Neural progenitor cell (in vitro differentiated cells): Measurements from ENCODE around the gene SLC9A3. TPM values are rescaled to one million over a fixed set of nuclear protein-coding genes. Genes with fewer than 3 reads are reported as not detected.

ENCODE experiments used
- DNase-seq: peaks from one replicate; pipeline ENCODE4 v3.0.0-alpha.2; 2016; ENCODE audit warnings: low spot score
- H2AFZ ChIP-seq: fragments of 200-600 bp; sonication (generic); replicated peaks from 2 replicates; pipeline ENCODE4 v1.6.1; 2016; ENCODE audit warnings: antibody characterized with exemption
- H3F3A ChIP-seq: fragments of 200-600 bp; sonication (generic); 2 replicates; pipeline ENCODE4 v1.6.1; 2016; ENCODE audit warnings: antibody characterized with exemption, low read depth
- H3K27ac ChIP-seq: fragments of 200-600 bp; sonication (generic); 2 replicates; pipeline ENCODE4 v1.5.1; 2016; ENCODE audit warnings: mild to moderate bottlenecking
- H3K27me3 ChIP-seq: fragments of 200-600 bp; sonication (generic); 2 replicates; pipeline ENCODE4 v1.6.1; 2016; ENCODE audit warnings: mild to moderate bottlenecking, moderate library complexity
- H3K36me3 ChIP-seq: fragments of 200-600 bp; sonication (generic); 2 replicates; pipeline ENCODE4 v1.5.1; 2016
- H3K4me1 ChIP-seq: fragments of 200-600 bp; sonication (generic); 2 replicates; pipeline ENCODE4 v1.6.1; 2016; ENCODE audit warnings: mixed run types
- H3K4me2 ChIP-seq: fragments of 200-600 bp; sonication (generic); 2 replicates; pipeline ENCODE4 v1.6.1; 2016
- H3K4me3 ChIP-seq: fragments of 200-600 bp; sonication (generic); 2 replicates; pipeline ENCODE4 v1.5.1; 2016
- H3K79me2 ChIP-seq: fragments of 200-600 bp; sonication (generic); 2 replicates; pipeline ENCODE4 v1.6.1; 2016; ENCODE audit warnings: low read depth
- H3K9ac ChIP-seq: fragments of 200-600 bp; sonication (generic); 2 replicates; pipeline ENCODE4 v1.6.1; 2016
- H3K9me3 ChIP-seq: fragments of 200-600 bp; sonication (generic); 2 replicates; pipeline ENCODE4 v1.5.1; 2016; ENCODE audit warnings: low read depth
- H4K20me1 ChIP-seq: fragments of 200-600 bp; sonication (generic); 2 replicates; pipeline ENCODE4 v1.6.1; 2016; ENCODE audit warnings: low read depth
- H3K27ac Mint-ChIP-seq: 3 replicates; pipeline ENCODE4 v1.8.0; 2021; ENCODE audit warnings: mixed read lengths
- H3K27me3 Mint-ChIP-seq: 2 replicates; pipeline ENCODE4 v1.8.0; 2022; ENCODE audit warnings: low read depth, mild to moderate bottlenecking, inconsistent platforms, moderate library complexity, mixed read lengths; ENCODE audit not compliant: insufficient read depth
- H3K36me3 Mint-ChIP-seq: 3 replicates; pipeline ENCODE4 v1.8.0; 2021; ENCODE audit warnings: mixed read lengths
- H3K4me1 Mint-ChIP-seq: 3 replicates; pipeline ENCODE4 v1.8.0; 2021; ENCODE audit warnings: mixed read lengths
- H3K4me3 Mint-ChIP-seq: 3 replicates; pipeline ENCODE4 v1.8.0; 2021; ENCODE audit warnings: mild to moderate bottlenecking, moderate library complexity, mixed read lengths
- H3K9me3 Mint-ChIP-seq: 3 replicates; pipeline ENCODE4 v1.8.0; 2020; ENCODE audit warnings: mixed read lengths
- CTCF ChIP-seq: fragments of 200-600 bp; sonication (generic); IDR thresholded peaks from 2 replicates; pipeline ENCODE4 v1.5.1; 2017; ENCODE audit warnings: antibody characterized with exemption, mild to moderate bottlenecking
- EZH2 ChIP-seq: fragments of 200-600 bp; sonication (generic); IDR thresholded peaks from 2 replicates; pipeline ENCODE4 v1.6.1; 2017; ENCODE audit warnings: antibody characterized with exemption, mild to moderate bottlenecking, moderate library complexity
- EZH2phosphoT487 ChIP-seq: fragments of 200-600 bp; sonication (generic); IDR thresholded peaks from 2 replicates; pipeline ENCODE4 v1.6.1; 2017; ENCODE audit warnings: antibody characterized with exemption
- total RNA-seq: library from RNA; depleted of rRNA; stranded (reverse); fragments of >200 nt; gene quantifications from 2 replicates; pipeline ENCODE4 v1.2.3, GENCODE V29; 2015; ENCODE audit warnings: low replicate concordance

SLC9A3 gene
- total RNA-seq, 1 donor from 2014 or later: 1.4 TPM

GRCh38 chr5:451587-452458 is 72.4 kb downstream of the SLC9A3 start:
- Mint-ChIP-seq H3K9me3 (peaks cover 16% of the 10 kb centered on the region), H3K4me3 (no peak overlapping the region), H3K4me1 (no peaks in the 10 kb centered on the region), H3K36me3 (peaks cover 77% of the 10 kb centered on the region), H3K27ac (no peak overlapping the region), H3K27me3 (peaks cover 4% of the 10 kb centered on the region)
- Histone ChIP-seq H4K20me1 (peaks cover 5% of the 10 kb centered on the region), H3K4me2 (no peak overlapping the region), H3K4me3 (no peak overlapping the region), H3K9me3 (peaks cover 12% of the 10 kb centered on the region), H3K36me3 (peaks cover 11% of the 10 kb centered on the region), H2AFZ (no peak overlapping the region), H3K27ac (no peak overlapping the region), H3F3A (no peaks in the 10 kb centered on the region), H3K9ac (no peak overlapping the region), H3K4me1 (no peaks in the 10 kb centered on the region), H3K27me3 (no peaks in the 10 kb centered on the region), H3K79me2 (no peaks in the 10 kb centered on the region)
- DNase-seq: no peak
- TF ChIP-seq EZH2phosphoT487 (no peak), CTCF (no peak), EZH2 (no peak)

GRCh38 chr5:449151-449550 is 75.1 kb downstream of the SLC9A3 start:
- Mint-ChIP-seq H3K4me3 (no peak overlapping the region), H3K9me3 (peaks cover 16% of the 10 kb centered on the region)
- peaks cover 2% of the 10 kb centered on the region for H3K4me1 ChIP-seq

GRCh38 chr5:448766-449090 is 75.5 kb downstream of the SLC9A3 start:
- no peak overlapping the region for H3K4me2 ChIP-seq
- no peak for DNase-seq
- peaks cover 12% of the 10 kb centered on the region for H3K9me3 ChIP-seq
- H3K79me2 ChIP-seq: peaks cover 14% of the 10 kb centered on the region
- Mint-ChIP-seq H3K4me3 (no peak overlapping the region), H3K9me3 (peaks cover 16% of the 10 kb centered on the region), H3K4me1 (peaks cover 10% of the 10 kb centered on the region), H3K36me3 (peaks cover 63% of the 10 kb centered on the region), H3K27ac (no peak overlapping the region), H3K27me3 (peaks cover 2% of the 10 kb centered on the region)
- H4K20me1 ChIP-seq: no peaks in the 10 kb centered on the region
- no peaks in the 10 kb centered on the region for H3K27me3 ChIP-seq
- no peak overlapping the region for H3K27ac ChIP-seq
- TF ChIP-seq EZH2phosphoT487: no peak
- TF ChIP-seq EZH2: no peak
- no peak for TF ChIP-seq CTCF
- no peak overlapping the region for H3K4me3 ChIP-seq
- H3K4me1 ChIP-seq: peaks cover 6% of the 10 kb centered on the region
- peaks cover 11% of the 10 kb centered on the region for H3K36me3 ChIP-seq
- no peaks in the 10 kb centered on the region for H3F3A ChIP-seq
- no peak overlapping the region for H2AFZ ChIP-seq
- H3K9ac ChIP-seq: no peak overlapping the region

More at GRCh38 chr5:449151-449550, 75.1 kb downstream of the SLC9A3 start:
- TF ChIP-seq EZH2phosphoT487 (no peak), EZH2 (no peak), CTCF (no peak)
- Mint-ChIP-seq H3K36me3 (peaks cover 66% of the 10 kb centered on the region), H3K27ac (no peak overlapping the region), H3K4me1 (peaks cover 8% of the 10 kb centered on the region), H3K27me3 (peaks cover 3% of the 10 kb centered on the region)
- Histone ChIP-seq H3K27me3 (no peaks in the 10 kb centered on the region), H3K79me2 (peaks cover 10% of the 10 kb centered on the region), H3K9ac (no peak overlapping the region), H3K4me3 (no peak overlapping the region), H3K27ac (no peak overlapping the region), H3K9me3 (peaks cover 12% of the 10 kb centered on the region), H3K36me3 (peaks cover 11% of the 10 kb centered on the region), H3K4me2 (no peak overlapping the region), H2AFZ (no peak overlapping the region), H3F3A (no peaks in the 10 kb centered on the region), H4K20me1 (no peaks in the 10 kb centered on the region)
- DNase-seq: no peak
